ENCODE measurements around the gene ZKSCAN1.

ZKSCAN1 gene

DNA sequence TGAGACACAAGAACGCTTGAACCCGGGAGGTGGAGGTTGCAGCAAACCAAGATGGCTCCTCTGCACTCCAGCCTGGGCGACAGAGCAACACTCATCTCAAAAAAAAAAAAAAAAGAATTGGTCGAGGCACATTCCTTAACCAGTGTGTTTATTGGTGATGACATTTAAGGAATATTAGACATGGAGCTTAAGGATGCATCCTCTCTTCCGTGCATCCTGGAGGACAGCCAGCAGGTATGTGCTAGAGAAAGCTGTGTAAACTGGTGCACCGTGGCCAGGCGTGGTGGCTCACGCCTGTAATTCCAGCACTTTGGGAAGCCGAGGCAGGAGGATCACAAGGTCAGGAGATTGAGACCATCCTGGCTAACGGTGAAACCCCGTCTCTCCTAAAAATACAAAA is 11.8 kb downstream of the ZKSCAN1 start:
- no peak for DNase-seq (ENCODE audit: low read depth)
- TF ChIP-seq, protein P1, sequence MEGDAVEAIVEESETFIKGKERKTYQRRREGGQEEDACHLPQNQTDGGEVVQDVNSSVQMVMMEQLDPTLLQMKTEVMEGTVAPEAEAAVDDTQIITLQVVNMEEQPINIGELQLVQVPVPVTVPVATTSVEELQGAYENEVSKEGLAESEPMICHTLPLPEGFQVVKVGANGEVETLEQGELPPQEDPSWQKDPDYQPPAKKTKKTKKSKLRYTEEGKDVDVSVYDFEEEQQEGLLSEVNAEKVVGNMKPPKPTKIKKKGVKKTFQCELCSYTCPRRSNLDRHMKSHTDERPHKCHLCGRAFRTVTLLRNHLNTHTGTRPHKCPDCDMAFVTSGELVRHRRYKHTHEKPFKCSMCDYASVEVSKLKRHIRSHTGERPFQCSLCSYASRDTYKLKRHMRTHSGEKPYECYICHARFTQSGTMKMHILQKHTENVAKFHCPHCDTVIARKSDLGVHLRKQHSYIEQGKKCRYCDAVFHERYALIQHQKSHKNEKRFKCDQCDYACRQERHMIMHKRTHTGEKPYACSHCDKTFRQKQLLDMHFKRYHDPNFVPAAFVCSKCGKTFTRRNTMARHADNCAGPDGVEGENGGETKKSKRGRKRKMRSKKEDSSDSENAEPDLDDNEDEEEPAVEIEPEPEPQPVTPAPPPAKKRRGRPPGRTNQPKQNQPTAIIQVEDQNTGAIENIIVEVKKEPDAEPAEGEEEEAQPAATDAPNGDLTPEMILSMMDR (conservative IDR thresholded peaks at IDR 0.05; ENCODE audit: low read depth, low read length) = no peak
- H3K4me3 ChIP-seq (ENCODE audit: low read depth, low read length) = no peak overlapping the region

- DNase-seq (ENCODE audit: low read depth) = no peak
- H3K4me3 ChIP-seq (ENCODE audit: low read depth, low read length) = no peak overlapping the region
- TF ChIP-seq, protein P1 (conservative IDR thresholded peaks at IDR 0.05; ENCODE audit: low read depth, low read length) = no peak
These were observed 14.2 kb downstream of the ZKSCAN1 start for GRCh38 chr7:100029596-100029995.

DNA sequence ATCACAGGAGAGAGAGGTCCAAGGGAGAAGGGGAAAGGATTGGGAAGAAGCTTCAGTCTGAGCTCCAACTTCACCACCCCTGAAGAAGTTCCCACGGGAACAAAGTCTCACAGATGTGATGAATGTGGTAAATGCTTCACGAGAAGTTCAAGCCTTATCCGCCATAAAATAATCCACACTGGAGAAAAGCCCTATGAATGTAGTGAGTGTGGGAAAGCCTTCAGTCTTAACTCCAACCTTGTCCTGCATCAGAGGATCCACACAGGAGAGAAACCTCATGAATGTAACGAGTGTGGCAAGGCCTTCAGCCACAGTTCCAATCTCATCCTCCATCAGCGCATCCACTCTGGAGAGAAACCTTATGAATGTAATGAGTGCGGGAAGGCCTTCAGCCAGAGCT is 18.1 kb downstream of the ZKSCAN1 start:
- TF ChIP-seq, protein P1 (conservative IDR thresholded peaks at IDR 0.05; ENCODE audit: low read depth, low read length) = no peak
- no peak overlapping the region for H3K4me3 ChIP-seq (ENCODE audit: low read depth, low read length)
- no peak for DNase-seq (ENCODE audit: low read depth)

- TF ChIP-seq, protein P1 (conservative IDR thresholded peaks at IDR 0.05; ENCODE audit: low read depth, low read length) = no peak
- no peak overlapping the region for H3K4me3 ChIP-seq (ENCODE audit: low read depth, low read length)
- DNase-seq (ENCODE audit: low read depth) = peak; percentile 98
These were observed 19.6 kb downstream of the ZKSCAN1 start for GRCh38 chr7:100034871-100035510.

DNA sequence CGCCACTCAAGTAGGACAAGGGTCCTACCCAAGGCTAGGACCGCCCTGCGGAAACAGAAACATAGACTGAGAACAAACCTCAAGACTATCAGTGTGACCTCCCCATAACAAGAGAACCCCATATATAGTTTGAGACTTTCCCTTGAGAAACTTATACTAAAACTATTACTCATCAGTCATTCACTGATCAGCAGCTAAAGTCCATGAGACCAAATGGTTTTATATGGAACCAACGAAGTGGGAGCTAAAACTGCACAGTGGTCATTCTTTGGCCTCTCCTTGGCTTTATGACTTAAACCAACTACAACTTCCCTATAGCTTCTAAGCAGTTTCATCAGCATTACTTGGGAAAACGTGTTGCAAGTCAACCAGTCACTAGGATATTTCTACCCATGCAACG is 20.5 kb downstream of the ZKSCAN1 start:
- peak; percentile 55 for DNase-seq (ENCODE audit: low read depth)
- TF ChIP-seq, protein P1 (conservative IDR thresholded peaks at IDR 0.05; ENCODE audit: low read depth, low read length) = no peak
- H3K4me3 ChIP-seq (ENCODE audit: low read depth, low read length) = no peak overlapping the region

DNA sequence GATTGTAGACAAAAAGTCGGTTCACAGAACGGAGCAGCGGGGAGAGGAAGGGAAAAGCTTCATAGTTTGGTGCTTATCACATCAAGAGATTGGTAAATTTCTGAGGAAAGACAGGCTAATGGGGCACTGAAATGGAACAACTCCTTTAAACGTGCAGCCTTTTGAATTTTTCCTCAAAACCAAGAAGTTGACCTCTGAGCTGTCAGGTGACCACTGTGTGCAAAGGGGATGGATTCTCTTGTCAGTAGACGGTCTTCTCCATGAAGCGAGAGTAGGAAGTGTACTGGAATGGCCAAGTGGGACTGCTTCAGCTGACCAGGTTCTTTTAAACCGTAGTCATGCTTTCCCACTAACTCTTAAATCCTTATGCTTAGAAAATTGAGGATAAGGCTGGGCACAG is 22.9 kb downstream of the ZKSCAN1 start:
- no peak for DNase-seq (ENCODE audit: low read depth)
- TF ChIP-seq, protein P1 (conservative IDR thresholded peaks at IDR 0.05; ENCODE audit: low read depth, low read length) = no peak
- H3K4me3 ChIP-seq (ENCODE audit: low read depth, low read length) = no peak overlapping the region

DNA sequence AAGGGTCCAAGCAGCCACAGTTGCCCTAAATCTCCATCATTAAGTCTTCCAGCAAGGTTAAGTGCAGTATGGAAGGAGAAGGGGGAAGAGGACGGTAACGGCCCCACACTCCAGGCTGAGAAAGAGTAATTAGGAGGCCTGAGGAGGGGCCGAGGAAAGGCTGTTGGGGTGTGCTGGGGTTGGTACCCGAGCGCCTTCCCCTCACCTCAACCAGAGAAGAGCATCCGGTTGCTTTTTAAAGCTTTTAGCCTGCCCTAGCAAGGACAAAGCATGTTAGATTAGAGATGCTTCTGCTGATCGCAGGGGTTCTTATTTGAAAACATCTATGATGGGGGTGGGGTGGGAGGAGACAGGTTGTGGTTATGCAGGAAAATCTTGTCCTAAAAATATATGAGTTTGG is 25.2 kb downstream of the ZKSCAN1 start:
- DNase-seq (ENCODE audit: low read depth) = no peak
- H3K4me3 ChIP-seq (ENCODE audit: low read depth, low read length) = no peak overlapping the region
- TF ChIP-seq, protein P1 (conservative IDR thresholded peaks at IDR 0.05; ENCODE audit: low read depth, low read length) = no peak
